GM12878 (cell line): Measurements from ENCODE around the gene ASIC2. TPM values are rescaled to one million over a fixed set of nuclear protein-coding genes. Genes with fewer than 3 reads are reported as not detected.

ENCODE experiments used
- ATAC-seq: fragments of 200-7000 bp; cut with Tn5 transposase; 3 replicates; pipeline ENCODE4 v1.9.1; 2020; ENCODE audit warnings: mild to moderate bottlenecking, moderate library complexity
- BruUV-seq: library from RNA; stranded (reverse); fragments of 400-500 nt; replicated peaks from 2 replicates; lab custom pipeline; 2021; lab: Mats Ljungman, UMichigan
- CTCF ChIA-PET: fragments of 300-600 bp; sonication (Branson Sonifier 250); formaldehyde crosslinking; extraction: SDS; loops from one replicate; lab custom pipeline; 2021; ENCODE audit warnings: inconsistent platforms; lab: Yijun Ruan, JAX
- POLR2A ChIA-PET: fragments of 350-600 bp; formaldehyde crosslinking; extraction: SDS; loops from one replicate; lab custom pipeline; 2021; ENCODE audit warnings: inconsistent platforms; lab: Charles Lee
- RAD21 ChIA-PET: fragments of 300-600 bp; sonication (Branson Sonifier 250); formaldehyde crosslinking; loops from one replicate; lab custom pipeline; 2023; ENCODE audit warnings: antibody characterized with exemption; ENCODE audit not compliant: unreplicated experiment; lab: Charles Lee
- SMC1A ChIA-PET: fragments of 300-600 bp; sonication (Branson Sonifier 250); formaldehyde crosslinking; loops from one replicate; lab custom pipeline; 2023; ENCODE audit not compliant: unreplicated experiment, uncharacterized antibody; lab: Charles Lee
- DNase-seq: peaks from one replicate; pipeline ENCODE4 v3.0.0-alpha.2; 2011; ENCODE audit warnings: low read depth, low spot score
- FAIRE-seq: peaks from 3 replicates; lab custom pipeline; 2011; peaks lifted over from hg19 to GRCh38; lab: Jason Lieb, UNC
- H2AFZ ChIP-seq: 2 replicates; pipeline ENCODE4 v1.6.0; 2011; ENCODE audit warnings: low read depth, low read length, control low read depth; ENCODE audit not compliant: control insufficient read depth
- H3K27ac ChIP-seq: 2 replicates; pipeline ENCODE4 v1.5.1; 2011; ENCODE audit warnings: control low read depth; ENCODE audit not compliant: control insufficient read depth, insufficient read depth
- H3K27me3 ChIP-seq, 2 experiments: replicated peaks in 1 of 2; 2 replicates each; pipeline versions ENCODE4 v1.6.0 to v1.6.1; 2011; ENCODE audit warnings: low read length in 1 of 2; ENCODE audit not compliant: control insufficient read depth in 2 of 2, insufficient read depth in 2 of 2
- H3K36me3 ChIP-seq, 2 experiments: 2 replicates each; pipeline ENCODE4 v1.5.1; 2011; ENCODE audit warnings: low read length in 1 of 2; ENCODE audit not compliant: control insufficient read depth in 2 of 2, insufficient read depth in 2 of 2
- H3K4me1 ChIP-seq: 2 replicates; pipeline ENCODE4 v1.6.1; 2011; ENCODE audit warnings: mild to moderate bottlenecking, low read length, moderate library complexity, mixed read lengths; ENCODE audit not compliant: control insufficient read depth, insufficient read depth
- H3K4me2 ChIP-seq: 2 replicates; pipeline ENCODE4 v1.6.0; 2011; ENCODE audit warnings: control low read depth; ENCODE audit not compliant: control insufficient read depth, insufficient read depth
- H3K4me3 ChIP-seq: fragments of 200-600 bp; sonication (generic); 2 replicates; pipeline ENCODE4 v1.5.1; 2016
- H3K79me2 ChIP-seq: 2 replicates; pipeline ENCODE4 v1.6.0; 2011; ENCODE audit warnings: low read length; ENCODE audit not compliant: control insufficient read depth, insufficient read depth
- H3K9ac ChIP-seq: 2 replicates; pipeline ENCODE4 v1.8.0; 2011; ENCODE audit warnings: low read length, control low read depth, mixed read lengths; ENCODE audit not compliant: control insufficient read depth, insufficient read depth
- H3K9me3 ChIP-seq: replicated peaks from 3 replicates; pipeline ENCODE4 v1.5.1; 2011; ENCODE audit warnings: mild to moderate bottlenecking, low read length; ENCODE audit not compliant: control insufficient read depth, insufficient read depth
- H4K20me1 ChIP-seq: 2 replicates; pipeline ENCODE4 v1.6.0; 2011; ENCODE audit not compliant: control insufficient read depth, insufficient read depth
- ATF7 ChIP-seq: fragments of 450-650 bp; IDR thresholded peaks from 2 replicates; pipeline ENCODE4 v1.6.1; 2016; ENCODE audit warnings: low read depth, mild to moderate bottlenecking
- BHLHE40 ChIP-seq, 2 experiments: fragments of 450-650 bp in 1 of 2; IDR thresholded peaks; 2 replicates each; pipeline ENCODE4 v1.6.1; 2011 to 2017; ENCODE audit warnings: low read depth in 2 of 2, borderline replicate concordance in 1 of 2, improper control_type of control experiment in 1 of 2, low read length in 1 of 2, mild to moderate bottlenecking in 1 of 2
- CBX5 ChIP-seq: sonication (generic); IDR thresholded peaks from 2 replicates; pipeline ENCODE4 v1.6.1; 2016; ENCODE audit warnings: low read depth, moderate library complexity, mild to moderate bottlenecking, inconsistent platforms
- CHD1 ChIP-seq: IDR thresholded peaks from 2 replicates; pipeline ENCODE4 v1.6.1; 2012; ENCODE audit warnings: low read depth, low read length, improper control_type of control experiment
- ELK1 ChIP-seq: IDR thresholded peaks from 2 replicates; pipeline ENCODE4 v1.6.1; 2012; ENCODE audit warnings: low read depth, low read length, improper control_type of control experiment
- GABPA ChIP-seq: IDR thresholded peaks from 2 replicates; pipeline ENCODE4 v1.6.1; 2014; ENCODE audit warnings: antibody characterized with exemption, low read depth, mild to moderate bottlenecking, inconsistent platforms
- IRF3 ChIP-seq: fragments of 450-650 bp; IDR thresholded peaks from 2 replicates; pipeline ENCODE4 v1.6.1; 2014; ENCODE audit warnings: mild to moderate bottlenecking
- MLLT1 ChIP-seq: fragments of 450-650 bp; IDR thresholded peaks from 2 replicates; pipeline ENCODE4 v1.6.1; 2016; ENCODE audit warnings: mild to moderate bottlenecking
- SMARCA5 ChIP-seq: fragments of 450-650 bp; IDR thresholded peaks from 2 replicates; pipeline ENCODE4 v1.6.1; 2017; ENCODE audit warnings: mild to moderate bottlenecking
- SMC3 ChIP-seq: IDR thresholded peaks from 2 replicates; pipeline ENCODE4 v1.6.1; 2011; ENCODE audit warnings: low read length, improper control_type of control experiment, borderline replicate concordance
- ZNF274 ChIP-seq: IDR thresholded peaks from one replicate; pipeline ENCODE4 v1.8.0; 2011; ENCODE audit not compliant: insufficient read length, insufficient read depth
- WGBS: methylation state at CpG from one replicate; pipeline ENCODE4 v1.1.6; 2016; ENCODE audit warnings: low lambda C conversion rate; ENCODE audit not compliant: insufficient replicate concordance, insufficient coverage; ENCODE audit errors: missing lambda C conversion rate; 5-methylcytosine and 5-hydroxymethylcytosine counted together
- in situ Hi-C: fragments of 300-500 bp; cut with MboI; formaldehyde crosslinking; loops from 9 replicates; pipeline ENCODE4 v1.14.3; 2018; ENCODE audit warnings: mixed read lengths
- intact Hi-C: fragments of 100-400 bp; cut with micrococcal nuclease; formaldehyde crosslinking; loops from one replicate; pipeline ENCODE4 v1.14.2; 2022; ENCODE audit not compliant: unreplicated experiment
- polyA plus RNA-seq, 11 experiments: library from polyadenylated mRNA; depleted of rRNA in 4 of 11; unstranded in 6 of 11; stranded (reverse) in 5 of 11; fragments of >200 nt; fragmentation: Nextera tagmentation in 4 of 11; fragmentation: Illumina TruSeq in 1 of 11; extraction: Ambion mirVana in 4 of 11; extraction: Trizol in 1 of 11; gene quantifications; 1 replicate in 1 of 11; 2 replicates in 10 of 11; pipeline versions ENCODE4 v1.2.1 to v1.2.3, GENCODE V29; 2011 to 2016; ENCODE audit warnings: inconsistent platforms in 2 of 11, missing spikeins in 2 of 11, low read depth in 1 of 11
- total RNA-seq, 4 experiments: library from RNA; depleted of rRNA in 3 of 4; stranded (reverse); fragments of >200 nt in 3 of 4; fragmentation: Illumina TruSeq in 1 of 4; extraction: Trizol in 1 of 4; gene quantifications; 2 replicates each; pipeline versions ENCODE4 v1.2.1 to v1.2.3, GENCODE V29; 2013 to 2021
- TF ChIP-seq, protein P1 (sequence below): fragments of 450-650 bp; IDR thresholded peaks from 2 replicates; pipeline ENCODE4 v1.6.1; 2017; ENCODE audit warnings: mild to moderate bottlenecking
- TF ChIP-seq, protein P2 (sequence below): IDR thresholded peaks from 2 replicates; pipeline ENCODE4 v1.6.1; 2011; ENCODE audit warnings: borderline replicate concordance, low read depth, mild to moderate bottlenecking, moderate library complexity, low read length; ENCODE audit not compliant: insufficient read depth, poor library complexity, severe bottlenecking

The ASIC2 gene
- total and polyA plus RNA-seq, 10 of the 15 experiments (the other 5 are each of a cell fraction or from before 2014, with no cell fraction given): not detected

DNA sequence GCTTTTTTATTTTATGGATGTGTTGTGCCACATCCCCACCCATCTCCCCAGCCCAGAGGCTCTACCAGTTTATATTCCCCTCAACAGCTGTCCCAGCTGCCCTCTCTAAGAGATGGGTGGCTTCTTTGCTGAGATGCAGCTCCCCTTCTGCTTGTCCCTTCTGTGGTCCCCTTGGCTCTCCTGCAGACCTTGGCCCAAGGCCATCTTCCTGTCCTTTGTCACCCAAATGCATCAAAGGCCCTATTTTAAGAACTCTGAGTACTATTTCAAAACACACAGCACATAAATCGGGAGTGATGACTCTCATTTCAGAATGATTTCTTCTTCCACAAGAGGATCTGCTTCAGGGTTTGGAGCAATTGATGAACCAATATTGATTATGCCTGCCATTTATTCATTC, 216.1 kb downstream of the ASIC2 start (continued):
- TF ChIP-seq, protein P1, sequence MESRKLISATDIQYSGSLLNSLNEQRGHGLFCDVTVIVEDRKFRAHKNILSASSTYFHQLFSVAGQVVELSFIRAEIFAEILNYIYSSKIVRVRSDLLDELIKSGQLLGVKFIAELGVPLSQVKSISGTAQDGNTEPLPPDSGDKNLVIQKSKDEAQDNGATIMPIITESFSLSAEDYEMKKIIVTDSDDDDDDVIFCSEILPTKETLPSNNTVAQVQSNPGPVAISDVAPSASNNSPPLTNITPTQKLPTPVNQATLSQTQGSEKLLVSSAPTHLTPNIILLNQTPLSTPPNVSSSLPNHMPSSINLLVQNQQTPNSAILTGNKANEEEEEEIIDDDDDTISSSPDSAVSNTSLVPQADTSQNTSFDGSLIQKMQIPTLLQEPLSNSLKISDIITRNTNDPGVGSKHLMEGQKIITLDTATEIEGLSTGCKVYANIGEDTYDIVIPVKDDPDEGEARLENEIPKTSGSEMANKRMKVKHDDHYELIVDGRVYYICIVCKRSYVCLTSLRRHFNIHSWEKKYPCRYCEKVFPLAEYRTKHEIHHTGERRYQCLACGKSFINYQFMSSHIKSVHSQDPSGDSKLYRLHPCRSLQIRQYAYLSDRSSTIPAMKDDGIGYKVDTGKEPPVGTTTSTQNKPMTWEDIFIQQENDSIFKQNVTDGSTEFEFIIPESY: no peak

DNA sequence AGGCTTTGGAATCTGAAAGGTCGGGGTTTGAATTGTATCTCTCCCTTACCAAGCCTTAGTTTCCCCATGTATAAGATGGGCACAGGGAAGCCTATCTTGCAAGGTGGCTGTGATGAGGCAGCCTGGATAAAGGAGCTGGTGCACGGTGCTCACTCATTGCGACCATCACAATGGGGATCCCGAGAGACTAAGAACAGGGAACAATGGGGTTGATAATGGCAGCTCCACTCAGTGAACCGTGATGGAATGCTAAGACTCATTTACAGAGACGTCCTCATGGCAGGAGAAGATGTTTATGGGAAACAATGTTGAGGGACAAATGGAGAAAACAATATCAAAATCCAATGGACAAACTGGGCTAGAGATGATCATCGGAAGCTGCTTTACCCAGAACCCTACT, 219.7 kb downstream of the ASIC2 start:
- Histone ChIP-seq H3K4me3 (no peak overlapping the region), H4K20me1 (no peaks in the 10 kb centered on the region), H3K27ac (no peak overlapping the region), H3K9me3 (no peaks in the 10 kb centered on the region), H2AFZ (no peak overlapping the region), H3K4me1 (no peaks in the 10 kb centered on the region), H3K36me3 (no peaks in the 10 kb centered on the region), H3K27me3 (peaks cover 0 to 5% of the 10 kb centered on the region in 2 experiments; a peak in 2 of 4 replicates), H3K9ac (no peak overlapping the region), H3K79me2 (no peaks in the 10 kb centered on the region), H3K4me2 (no peak overlapping the region)
- 15% methylated on average over 7 of the region's 7 CpGs for WGBS
- FAIRE-seq: no peak
- ATAC-seq: no peak
- RAD21 ChIA-PET: no interaction called here
- SMC1A ChIA-PET: no interaction called here
- CTCF ChIA-PET: interaction anchor here (1.4 kb wide), 1 partner anchor 24 kb away, joined by 3 read pairs; no protein-coding TSS in a partner anchor
- in situ Hi-C loops: no loop called here
- POLR2A ChIA-PET: no interaction called here
- intact Hi-C loops: no loop called here
- BruUV-seq: no TSS peak
- no peak for DNase-seq
- TF ChIP-seq, protein P2, sequence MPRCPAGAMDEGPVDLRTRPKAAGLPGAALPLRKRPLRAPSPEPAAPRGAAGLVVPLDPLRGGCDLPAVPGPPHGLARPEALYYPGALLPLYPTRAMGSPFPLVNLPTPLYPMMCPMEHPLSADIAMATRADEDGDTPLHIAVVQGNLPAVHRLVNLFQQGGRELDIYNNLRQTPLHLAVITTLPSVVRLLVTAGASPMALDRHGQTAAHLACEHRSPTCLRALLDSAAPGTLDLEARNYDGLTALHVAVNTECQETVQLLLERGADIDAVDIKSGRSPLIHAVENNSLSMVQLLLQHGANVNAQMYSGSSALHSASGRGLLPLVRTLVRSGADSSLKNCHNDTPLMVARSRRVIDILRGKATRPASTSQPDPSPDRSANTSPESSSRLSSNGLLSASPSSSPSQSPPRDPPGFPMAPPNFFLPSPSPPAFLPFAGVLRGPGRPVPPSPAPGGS: no peak
- TF ChIP-seq GABPA (no peak), MLLT1 (no peak), ATF7 (no peak), BHLHE40 (IDR thresholded peaks at IDR 0.05; ENCODE audit: borderline replicate concordance in 1 of 2, low read depth in 2 of 2, low read length in 1 of 2) (no peak), SMARCA5 (no peak), IRF3 (no peak), CBX5 (no peak), SMC3 (no peak), ELK1 (no peak), CHD1 (no peak), ZNF274 (no peak)
